ENCODE results near the gene CPT1B. TPM values are rescaled to one million over a fixed set of nuclear protein-coding genes. Genes with fewer than 3 reads are reported as not detected.

CPT1B gene
- total and polyA plus RNA-seq, 2 experiments from 2014 or later = 5.6 to 14.4 TPM

- Mint-ChIP-seq H3K9me3 (no peaks in the 10 kb centered on the region), H3K4me3 (no peak overlapping the region), H3K27ac (no peak overlapping the region), H3K4me1 (peaks cover 12% of the 10 kb centered on the region), H3K36me3 (ENCODE audit: low read depth) (no peaks in the 10 kb centered on the region; the same call in 2 of the 3 replicates), H3K27me3 (ENCODE audit: insufficient read depth, low read depth, poor library complexity) (peaks cover 59% of the 10 kb centered on the region)
- Histone ChIP-seq H3K4me3 (no peak overlapping the region), H3K36me3 (ENCODE audit: insufficient read depth) (no peaks in the 10 kb centered on the region), H3K9me2 (ENCODE audit: insufficient read depth) (no peaks in the 10 kb centered on the region), H3K27me3 (ENCODE audit: insufficient read depth) (peaks cover 53% of the 10 kb centered on the region), H3F3A (replicated peaks; ENCODE audit: low read depth) (no peaks in the 10 kb centered on the region), H3K79me2 (replicated peaks; ENCODE audit: insufficient read depth) (no peaks in the 10 kb centered on the region), H2AFZ (no peak overlapping the region), H3K27ac (ENCODE audit: low read depth) (no peak overlapping the region), H3K4me1 (ENCODE audit: insufficient read depth) (no peaks in the 10 kb centered on the region; the same call in 1 of the 2 replicates), H4K20me1 (replicated peaks; ENCODE audit: insufficient read depth) (no peaks in the 10 kb centered on the region), H3K4me2 (no peak overlapping the region)
- no peak for DNase-seq (ENCODE audit: low spot score)
- peak; percentile 27 for ATAC-seq
- peak; percentile 10 to 25; a peak in 1 of 4 replicates for TF ChIP-seq CTCF (conservative IDR thresholded peaks at IDR 0.05; ENCODE audit: low read depth in 2 of 2)
- no peak for TF ChIP-seq EZH2phosphoT487 (IDR thresholded peaks at IDR 0.05; ENCODE audit: unreplicated experiment)
- no peak for TF ChIP-seq ETS1 (IDR thresholded peaks at IDR 0.05)
- no peak for TF ChIP-seq ZNF331 (CRISPR knock-in tag; IDR thresholded peaks at IDR 0.05; ENCODE audit: low read depth)
- TF ChIP-seq EZH2 (IDR thresholded peaks at IDR 0.05; ENCODE audit: low read depth, unreplicated experiment) = no peak
- TF ChIP-seq NANOG (IDR thresholded peaks at IDR 0.05; ENCODE audit: borderline replicate concordance) = no peak
- TF ChIP-seq JUNB (IDR thresholded peaks at IDR 0.05; ENCODE audit: unreplicated experiment) = no peak
These were observed 28.1 kb upstream of the CPT1B start for GRCh38 chr22:50606165-50606945.

GRCh38 chr22:50605613-50606074, 27.4 kb upstream of the CPT1B start:
- Mint-ChIP-seq H3K27me3 (ENCODE audit: insufficient read depth, low read depth, poor library complexity) (peaks cover 61% of the 10 kb centered on the region), H3K27ac (no peak overlapping the region)
- H3K27me3 ChIP-seq (ENCODE audit: insufficient read depth) = peaks cover 60% of the 10 kb centered on the region
- no peak for TF ChIP-seq POLR2AphosphoS5 (IDR thresholded peaks at IDR 0.05; ENCODE audit: low read depth)
- no peak for TF ChIP-seq ZNF331 (CRISPR knock-in tag; IDR thresholded peaks at IDR 0.05; ENCODE audit: low read depth)
- TF ChIP-seq CTCF (conservative IDR thresholded peaks at IDR 0.05; ENCODE audit: low read depth in 2 of 2) = no peak
- TF ChIP-seq CREB1 (CRISPR knock-in tag; IDR thresholded peaks at IDR 0.05; ENCODE audit: low read depth) = no peak
- no peak for TF ChIP-seq EZH2phosphoT487 (IDR thresholded peaks at IDR 0.05; ENCODE audit: unreplicated experiment)

More at GRCh38 chr22:50605613-50606074, 27.4 kb upstream of the CPT1B start:
- no peak overlapping the region for H3K4me2 ChIP-seq
- DNase-seq (ENCODE audit: low spot score) = no peak
- no peaks in the 10 kb centered on the region for H3F3A ChIP-seq (replicated peaks; ENCODE audit: low read depth)
- H3K79me2 ChIP-seq (replicated peaks; ENCODE audit: insufficient read depth) = no peaks in the 10 kb centered on the region
- no peaks in the 10 kb centered on the region; the same call in 2 of the 3 replicates for H3K36me3 Mint-ChIP-seq (ENCODE audit: low read depth)
- no peaks in the 10 kb centered on the region for H3K36me3 ChIP-seq (ENCODE audit: insufficient read depth)
- peaks cover 12% of the 10 kb centered on the region for H3K4me1 Mint-ChIP-seq
- no peaks in the 10 kb centered on the region for H4K20me1 ChIP-seq (replicated peaks; ENCODE audit: insufficient read depth)
- H3K27ac ChIP-seq (ENCODE audit: low read depth) = no peak overlapping the region
- no peak overlapping the region for H3K4me3 Mint-ChIP-seq
- no peaks in the 10 kb centered on the region for H3K9me2 ChIP-seq (ENCODE audit: insufficient read depth)
- ATAC-seq = no peak
- H2AFZ ChIP-seq = no peak overlapping the region
- no peaks in the 10 kb centered on the region for H3K9me3 Mint-ChIP-seq
- H3K4me3 ChIP-seq = no peak overlapping the region
- no peaks in the 10 kb centered on the region; the same call in 1 of the 2 replicates for H3K4me1 ChIP-seq (ENCODE audit: insufficient read depth)

All from GM23338 (cell line).